Natural killer cell treated with Interleukin-12 subunit alpha and Interleukin-12 subunit beta and Interleukin-15 and Interleukin-18, amount 100 ng/mL, for 72 hours (primary cell): ENCODE measurements around the gene TRIM39. TPM values are rescaled to one million over a fixed set of nuclear protein-coding genes. Genes with fewer than 3 reads are reported as not detected.
"Not testable (repeated sequence)": the region's sequence is repeated elsewhere in the genome, so short reads cannot be mapped to it uniquely, and the experiment has no call there.

Experiments used
- ATAC-seq, 2 donors: fragments of 150-1000 bp; cut with Tn5 transposase in 1 of 2; sonication (Bioruptor Pico), chemical (Tn5 transposase) in 1 of 2; 2 replicates each; pipeline ENCODE4 v1.10.0; 2021
- DNase-seq: peaks from one replicate; pipeline ENCODE4 v3.0.0; 2022; ENCODE audit warnings: low spot score
- H3K27ac Mint-ChIP-seq, 2 donors: 1 replicate in 1 of 2; 2 replicates in 1 of 2; pipeline ENCODE4 v1.8.0; 2022; ENCODE audit warnings: mixed read lengths in 2 of 2, mild to moderate bottlenecking in 1 of 2, moderate library complexity in 1 of 2
- H3K27me3 Mint-ChIP-seq, 2 donors: 1 replicate in 1 of 2; 2 replicates in 1 of 2; pipeline ENCODE4 v1.8.0; 2022; ENCODE audit warnings: mixed read lengths in 2 of 2
- H3K36me3 Mint-ChIP-seq: one replicate; pipeline ENCODE4 v1.8.0; 2022; ENCODE audit warnings: mixed read lengths
- H3K4me1 Mint-ChIP-seq, 2 donors: 1 replicate in 1 of 2; 2 replicates in 1 of 2; pipeline ENCODE4 v1.8.0; 2022; ENCODE audit warnings: low read depth in 2 of 2, mixed read lengths in 2 of 2, mild to moderate bottlenecking in 1 of 2
- H3K4me3 Mint-ChIP-seq: one replicate; pipeline ENCODE4 v1.8.0; 2022; ENCODE audit warnings: mixed read lengths
- H3K9me3 Mint-ChIP-seq: 2 replicates; pipeline ENCODE4 v1.8.0; 2022; ENCODE audit warnings: mixed read lengths
- total RNA-seq, 2 donors: library from RNA; stranded (reverse); gene quantifications; one replicate each; pipeline ENCODE4 v1.2.3, GENCODE V29; 2022

TRIM39 gene
- total RNA-seq, 2 donors from 2014 or later: 16.6 to 21.4 TPM

DNA sequence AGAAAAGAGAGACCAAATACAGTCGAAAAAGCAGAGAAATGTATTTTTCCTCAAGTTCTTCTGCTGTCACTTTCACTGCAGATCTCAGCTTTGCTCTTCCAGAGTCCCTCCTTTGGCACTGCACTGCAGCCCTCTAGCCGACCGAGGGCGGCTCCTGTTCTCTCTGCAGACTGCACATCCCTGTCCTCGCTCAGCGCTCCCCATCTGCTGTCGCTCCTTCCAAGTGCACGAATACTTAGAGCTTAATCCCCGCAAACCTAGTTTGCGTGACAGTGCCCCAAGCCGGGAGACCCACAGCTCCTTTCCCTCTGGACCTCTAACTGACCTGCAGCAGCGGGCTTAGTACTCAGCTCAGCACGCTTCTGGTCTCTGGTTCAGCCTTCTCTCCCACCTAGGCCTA is 33.4 kb downstream of the TRIM39 start:
- Mint-ChIP-seq H3K27me3 (peaks cover 33 to 48% of the 10 kb centered on the region in 2 donors), H3K36me3 (no peaks in the 10 kb centered on the region), H3K9me3 (no peaks in the 10 kb centered on the region), H3K27ac (no peak overlapping the region), H3K4me1 (peaks cover 8 to 9% of the 10 kb centered on the region in 2 donors), H3K4me3 (no peak overlapping the region)
- no peak for ATAC-seq
- no peak for DNase-seq

DNA sequence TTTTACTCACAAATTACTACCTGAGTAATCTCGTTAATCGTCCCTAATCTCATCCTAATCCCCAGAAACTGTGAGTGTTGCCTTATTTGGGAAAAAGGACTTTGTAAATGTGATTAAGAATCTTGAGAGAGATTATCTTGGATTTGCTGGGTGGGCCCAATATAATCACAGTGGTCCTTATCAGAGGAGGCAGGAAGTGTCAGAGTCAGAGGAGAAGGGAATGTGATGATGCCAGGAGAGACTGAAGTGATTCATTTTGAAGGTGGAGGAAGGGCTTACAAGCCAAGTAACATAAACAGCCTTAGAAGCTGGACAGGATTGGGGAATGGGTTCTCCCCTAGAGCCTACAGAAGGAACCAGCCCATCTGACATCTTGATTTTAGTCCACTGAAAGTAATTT is 34.9 kb downstream of the TRIM39 start:
- Mint-ChIP-seq H3K27me3 (peaks cover 48 to 62% of the 10 kb centered on the region in 2 donors), H3K4me1 (peaks cover 8 to 9% of the 10 kb centered on the region in 2 donors), H3K27ac (no peak overlapping the region), H3K4me3 (no peak overlapping the region), H3K9me3 (no peaks in the 10 kb centered on the region), H3K36me3 (no peaks in the 10 kb centered on the region)
- DNase-seq: no peak
- ATAC-seq: no peak

DNA sequence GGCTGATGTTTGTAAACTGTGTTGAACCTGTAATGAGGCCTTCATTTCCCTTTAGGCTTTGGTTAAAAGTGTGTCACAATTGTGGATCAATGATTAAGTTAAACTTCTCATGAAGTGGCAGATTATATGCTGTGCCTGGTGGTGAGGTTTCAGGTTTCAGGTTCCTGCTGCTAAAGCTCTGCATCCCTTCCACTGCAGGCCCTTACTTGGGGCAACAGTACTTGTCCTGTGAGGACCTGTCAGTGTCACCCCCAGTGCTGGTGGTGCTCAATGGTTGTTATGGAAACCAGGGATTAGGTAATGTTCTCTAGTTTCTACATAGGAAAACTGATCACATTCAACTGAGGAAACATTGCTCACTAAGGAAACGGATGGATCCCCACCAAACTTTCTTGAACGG is 36.7 kb downstream of the TRIM39 start:
- Mint-ChIP-seq H3K4me1 (no peaks in the 10 kb centered on the region), H3K27me3 (peaks cover 46 to 64% of the 10 kb centered on the region in 2 donors), H3K36me3 (no peaks in the 10 kb centered on the region), H3K4me3 (no peak overlapping the region), H3K27ac (no peak overlapping the region), H3K9me3 (no peaks in the 10 kb centered on the region)
- ATAC-seq: no peak
- no peak for DNase-seq

DNA sequence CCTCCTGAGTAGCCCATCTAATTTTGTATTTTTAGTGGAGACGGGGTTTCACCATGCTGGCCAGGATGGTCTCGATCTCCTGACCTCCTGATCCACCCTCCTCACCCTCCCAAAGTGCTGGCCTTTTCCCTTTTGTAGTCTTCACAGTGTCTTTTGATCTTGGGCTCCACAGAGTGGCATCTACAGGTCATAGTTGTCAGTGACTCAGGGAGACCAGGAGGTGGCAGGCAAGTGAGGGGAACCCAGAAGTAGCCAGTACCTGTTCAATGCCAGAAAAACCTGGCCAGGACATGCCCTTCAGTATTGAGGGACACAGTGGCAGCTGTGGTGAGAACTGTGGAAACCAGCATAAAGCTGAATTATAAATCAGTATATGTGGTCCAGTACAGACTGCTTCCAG is 37.9 kb downstream of the TRIM39 start:
- no peak for ATAC-seq

DNA sequence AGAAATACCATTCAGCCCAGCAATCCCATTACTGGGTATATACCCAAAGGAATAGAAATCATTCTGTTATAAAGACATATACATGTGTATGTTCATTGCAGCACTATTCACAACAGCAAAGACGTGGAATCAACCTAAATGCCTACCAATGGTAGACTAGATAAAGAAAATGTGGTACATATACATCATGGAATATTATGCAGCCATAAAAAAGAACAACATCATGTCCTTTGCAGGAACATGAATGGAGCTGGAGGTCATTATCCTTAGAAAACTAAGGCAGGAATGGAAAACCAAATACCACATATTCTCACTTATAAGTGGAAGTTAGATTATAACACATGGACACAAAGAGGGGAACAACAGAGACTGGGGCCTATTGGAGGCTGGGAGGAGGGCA is 42.6 kb downstream of the TRIM39 start:
- H3K9me3 Mint-ChIP-seq, H3K36me3 Mint-ChIP-seq, H3K4me3 Mint-ChIP-seq, DNase-seq, H3K4me1 Mint-ChIP-seq, H3K27ac Mint-ChIP-seq, ATAC-seq: not testable (repeated sequence)
- H3K27me3 Mint-ChIP-seq: peaks cover 41 to 59% of the 10 kb centered on the region in 2 donors

More for the DNA sequence above, 37.9 kb downstream of the TRIM39 start:
- no peaks in the 10 kb centered on the region for H3K9me3 Mint-ChIP-seq
- peaks cover 49 to 72% of the 10 kb centered on the region in 2 donors for H3K27me3 Mint-ChIP-seq
- DNase-seq: no peak
- H3K27ac Mint-ChIP-seq: no peak overlapping the region
- no peaks in the 10 kb centered on the region for H3K4me1 Mint-ChIP-seq
- no peaks in the 10 kb centered on the region for H3K36me3 Mint-ChIP-seq
- H3K4me3 Mint-ChIP-seq: no peak overlapping the region

DNA sequence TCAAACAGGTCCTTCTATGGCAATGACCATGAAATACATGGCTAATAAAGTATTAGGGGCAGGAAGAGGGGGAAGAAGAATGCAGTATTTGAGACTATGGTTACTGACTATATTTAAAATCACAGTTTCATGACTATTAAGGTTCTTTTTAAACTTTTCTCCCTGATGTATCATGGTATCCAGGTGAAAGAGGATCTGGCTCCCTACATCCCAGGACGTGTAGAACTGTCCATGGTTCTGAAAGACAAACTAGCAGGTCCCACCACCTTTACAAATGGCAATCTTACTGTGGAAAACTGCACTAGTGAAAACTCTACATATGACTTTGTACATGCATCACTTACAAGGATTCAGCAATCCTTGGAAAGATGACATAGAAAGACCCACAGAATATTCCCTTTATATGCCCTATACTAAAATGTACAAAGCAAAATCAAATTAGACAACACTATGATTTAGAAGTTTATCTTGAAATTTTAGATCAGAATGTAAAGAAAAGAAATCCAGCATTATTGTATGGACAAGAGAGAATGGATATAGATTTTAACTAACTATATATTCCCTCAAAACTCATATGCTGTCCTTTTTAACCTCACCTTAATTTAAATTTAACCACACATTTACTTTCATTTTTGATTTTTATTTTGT is 51.7 kb downstream of the TRIM39 start:
- no peak overlapping the region for H3K4me3 Mint-ChIP-seq
- H3K27me3 Mint-ChIP-seq: peaks cover 43 to 57% of the 10 kb centered on the region in 2 donors
- no peaks in the 10 kb centered on the region for H3K4me1 Mint-ChIP-seq
- no peak for DNase-seq
- no peaks in the 10 kb centered on the region for H3K9me3 Mint-ChIP-seq
- H3K36me3 Mint-ChIP-seq: no peaks in the 10 kb centered on the region
- H3K27ac Mint-ChIP-seq: no peak overlapping the region
- ATAC-seq: no peak

DNA sequence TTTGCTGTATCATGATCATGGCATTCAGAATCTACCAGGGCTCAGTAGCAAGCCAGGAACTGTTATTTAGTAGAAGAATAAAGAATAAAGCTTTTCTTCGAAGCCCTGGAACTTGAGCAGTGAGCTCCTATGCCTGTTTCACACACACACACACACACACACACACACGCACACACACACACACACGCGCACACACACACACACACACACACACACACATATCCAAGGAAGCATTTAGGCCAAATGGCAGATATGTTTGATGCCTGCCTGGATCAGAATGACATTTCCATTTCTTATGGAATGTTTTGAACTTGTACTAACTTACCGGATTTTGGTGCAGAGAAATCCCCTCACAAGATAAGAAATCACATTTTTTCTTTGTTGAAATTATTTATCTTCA is 53.7 kb downstream of the TRIM39 start:
- no peak overlapping the region for H3K27ac Mint-ChIP-seq
- no peak for DNase-seq
- ATAC-seq: no peak
- peaks cover 44 to 59% of the 10 kb centered on the region in 2 donors for H3K27me3 Mint-ChIP-seq
- no peak overlapping the region for H3K4me3 Mint-ChIP-seq
- H3K4me1 Mint-ChIP-seq: no peaks in the 10 kb centered on the region
- H3K36me3 Mint-ChIP-seq: no peaks in the 10 kb centered on the region
- H3K9me3 Mint-ChIP-seq: no peaks in the 10 kb centered on the region

DNA sequence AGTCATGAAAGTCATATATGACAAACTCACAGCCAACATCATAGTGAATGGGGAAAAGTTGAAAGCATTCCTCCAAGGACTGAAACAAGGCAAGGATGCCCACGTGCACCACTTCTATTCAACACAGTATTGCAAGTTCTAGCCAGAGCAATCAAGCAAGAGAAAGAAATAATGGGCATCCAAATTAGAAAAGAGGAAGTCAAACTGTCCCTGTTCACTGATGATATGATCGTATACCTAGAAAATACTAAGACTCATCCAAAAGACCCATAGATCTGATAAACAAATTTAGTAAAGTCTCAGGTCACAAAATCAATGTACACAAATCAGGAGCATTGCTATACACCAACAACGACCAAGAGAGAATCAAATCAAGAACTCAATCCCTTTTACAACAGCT is 59.4 kb downstream of the TRIM39 start:
- Mint-ChIP-seq H3K9me3 (no peaks in the 10 kb centered on the region), H3K27ac (no peak overlapping the region), H3K4me3 (no peak overlapping the region), H3K27me3 (peaks cover 60 to 78% of the 10 kb centered on the region in 2 donors), H3K4me1 (no peaks in the 10 kb centered on the region), H3K36me3 (no peaks in the 10 kb centered on the region)
- no peak for ATAC-seq
- DNase-seq: no peak

DNA sequence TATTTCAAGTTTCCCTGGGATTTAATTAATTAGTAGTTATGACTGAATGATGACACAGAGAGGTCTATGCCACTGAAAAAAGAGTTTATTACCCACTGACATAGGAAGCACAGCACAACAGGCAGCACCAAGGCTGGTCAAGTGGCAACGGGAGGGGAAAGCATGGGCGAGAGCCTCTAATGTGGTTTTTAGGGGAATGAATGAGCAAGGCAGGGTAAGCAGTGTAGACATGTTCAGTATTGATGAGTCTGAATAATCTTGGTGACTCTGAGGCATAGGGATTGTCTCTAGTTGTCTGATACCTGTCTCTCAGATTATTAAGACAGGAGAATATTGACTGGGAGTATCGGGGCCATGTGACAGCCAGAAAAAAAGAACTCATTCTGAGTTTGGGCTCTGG is 64.5 kb downstream of the TRIM39 start:
- no peaks in the 10 kb centered on the region for H3K36me3 Mint-ChIP-seq
- peaks cover 0 to 3% of the 10 kb centered on the region in 2 donors for H3K4me1 Mint-ChIP-seq
- H3K9me3 Mint-ChIP-seq: no peaks in the 10 kb centered on the region
- DNase-seq (no peak), ATAC-seq (no peak)
- peaks cover 61 to 79% of the 10 kb centered on the region in 2 donors for H3K27me3 Mint-ChIP-seq
- no peak overlapping the region for H3K27ac Mint-ChIP-seq
- H3K4me3 Mint-ChIP-seq: no peak overlapping the region

Other genes with a start within 250 kb of the TRIM39 start
- gene TRIM31, start 213.8 kb upstream of the TRIM39 start, total RNA-seq: not detected
- gene TRIM40, start 190.8 kb upstream of the TRIM39 start, total RNA-seq: not detected
- gene TRIM10, start 165.7 kb upstream of the TRIM39 start, total RNA-seq: not detected
- gene TRIM15, start 163.4 kb upstream of the TRIM39 start, total RNA-seq: under 1 TPM in 1 of 2 donors, not detected in 1; 0.20 TPM
- 10 to 100 TPM; 87.5 to 92.0 TPM for gene TRIM26, start 113.5 kb upstream of the TRIM39 start, total RNA-seq
- gene RPP21, start 18.2 kb downstream of the TRIM39 start, total RNA-seq: 10 to 100 TPM; 23.2 to 37.8 TPM
- gene HLA-E, start 162.6 kb downstream of the TRIM39 start, total RNA-seq: 100 to 1,000 TPM; 355 to 567 TPM
- 10 to 100 TPM; 59.8 to 70.5 TPM for gene GNL1, start 229.6 kb downstream of the TRIM39 start, total RNA-seq
- 10 to 100 TPM; 13.0 to 23.8 TPM for gene PRR3, start 230.4 kb downstream of the TRIM39 start, total RNA-seq
- 100 to 1,000 TPM in 1 of 2 donors, 10 to 100 TPM in 1; 94.8 to 122 TPM for gene ABCF1, start 244.5 kb downstream of the TRIM39 start, total RNA-seq